Stimulated activated naive CD4-positive, alpha-beta T cell (primary cell): Measurements from ENCODE around the gene CDX1.
A peak's percentile ranks its signal among the peaks of the same experiment; 100 is the strongest.

Experiments
- DNase-seq, 6 experiments: peaks; one replicate each; lab custom pipeline; 2025; lab: John Stamatoyannopoulos, UW

CDX1 gene

GRCh38 chr5:150146862-150147601, 19.5 kb upstream of the CDX1 start:
- no peak for DNase-seq

GRCh38 chr5:150147670-150148069, 18.9 kb upstream of the CDX1 start:
- no peak for DNase-seq

- DNase-seq: no peak
These were observed 18.3 kb upstream of the CDX1 start for GRCh38 chr5:150148117-150148927.

- DNase-seq: no peak
These were observed 17.0 kb upstream of the CDX1 start for GRCh38 chr5:150149618-150150017.

GRCh38 chr5:150152636-150153462, 13.7 kb upstream of the CDX1 start:
- DNase-seq: no peak

GRCh38 chr5:150153483-150153882, 13.1 kb upstream of the CDX1 start:
- no peak for DNase-seq

- no peak for DNase-seq
These were observed 12.5 kb upstream of the CDX1 start for GRCh38 chr5:150153957-150154617.

GRCh38 chr5:150154618-150155128, 11.9 kb upstream of the CDX1 start:
- DNase-seq: no peak

GRCh38 chr5:150155258-150156026, 11.1 kb upstream of the CDX1 start, which contains the start of gene PDGFRB:
TSS of gene PDGFRB (minus strand) at chr5:150155845. CDS start at chr5:150137047, 18,798 bp downstream.
- peak in 2 of 6 experiments; percentile 5 to 11 for DNase-seq

- DNase-seq: no peak
These were observed 10.6 kb upstream of the CDX1 start for GRCh38 chr5:150156027-150156368.

GRCh38 chr5:150156540-150156939, 10.0 kb upstream of the CDX1 start:
- no peak for DNase-seq

GRCh38 chr5:150157168-150157567, 9.4 kb upstream of the CDX1 start:
- DNase-seq: no peak

- DNase-seq: no peak
These were observed 8.2 kb upstream of the CDX1 start for GRCh38 chr5:150158170-150158949.

GRCh38 chr5:150159031-150159430, 7.5 kb upstream of the CDX1 start:
- no peak for DNase-seq

GRCh38 chr5:150159741-150160179, 6.8 kb upstream of the CDX1 start:
- no peak for DNase-seq

- DNase-seq: no peak
These were observed 6.0 kb upstream of the CDX1 start for GRCh38 chr5:150160448-150161081.

- DNase-seq: peak; percentile 20 to 62 (median 45)
These were observed 5.1 kb upstream of the CDX1 start for GRCh38 chr5:150161242-150162141.

GRCh38 chr5:150162142-150162513, 4.5 kb upstream of the CDX1 start:
- no peak for DNase-seq

- no peak for DNase-seq
These were observed 3.5 kb upstream of the CDX1 start for GRCh38 chr5:150163035-150163434.
